WI38 (cell line): Measurements from ENCODE around the gene TMOD1.

Experiments used
- H3K4me3 ChIP-seq: 2 replicates; pipeline ENCODE4 v1.5.1; 2011; ENCODE audit warnings: low read depth, mild to moderate bottlenecking, control low read depth, low read length
- CTCF ChIP-seq: IDR thresholded peaks from 2 replicates; pipeline ENCODE4 v1.5.1; 2012; ENCODE audit warnings: low read depth, mild to moderate bottlenecking, control low read depth, low read length

Gene TMOD1

GRCh38 chr9:97528529-97529230, 27.2 kb downstream of the TMOD1 start:
- TF ChIP-seq CTCF: no peak

GRCh38 chr9:97529363-97530076, 28.1 kb downstream of the TMOD1 start:
- no peak overlapping the region for H3K4me3 ChIP-seq
- no peak for TF ChIP-seq CTCF

More at GRCh38 chr9:97528529-97529230, 27.2 kb downstream of the TMOD1 start:
- no peak overlapping the region for H3K4me3 ChIP-seq

GRCh38 chr9:97531888-97532376, 30.5 kb downstream of the TMOD1 start:
- no peak overlapping the region for H3K4me3 ChIP-seq
- no peak for TF ChIP-seq CTCF

- TF ChIP-seq CTCF: no peak
- no peak overlapping the region for H3K4me3 ChIP-seq
Observed at GRCh38 chr9:97534185-97534584, 32.7 kb downstream of the TMOD1 start.

- no peak for TF ChIP-seq CTCF
Observed at GRCh38 chr9:97534961-97535594, 33.6 kb downstream of the TMOD1 start.

GRCh38 chr9:97535771-97536170, 34.3 kb downstream of the TMOD1 start:
- TF ChIP-seq CTCF: no peak
- no peak overlapping the region for H3K4me3 ChIP-seq

More at GRCh38 chr9:97534961-97535594, 33.6 kb downstream of the TMOD1 start:
- no peak overlapping the region for H3K4me3 ChIP-seq
